Testis (tissue), 3 donors: ENCODE measurements around the gene PRKG2. TPM values are rescaled to one million over a fixed set of nuclear protein-coding genes. Genes with fewer than 3 reads are reported as not detected.
A peak's percentile ranks its signal among the peaks of the same experiment; 100 is the strongest.

ENCODE experiments used
- DNase-seq: peaks from one replicate; pipeline ENCODE4 v3.0.0-alpha.2; 2019
- H3K27ac ChIP-seq, 2 donors: fragments of 200-600 bp; sonication (generic); one replicate each; pipeline ENCODE4 v1.5.1; 2019
- H3K27me3 ChIP-seq: fragments of 200-600 bp; sonication (generic); one replicate; pipeline ENCODE4 v1.5.1; 2019
- H3K36me3 ChIP-seq: fragments of 200-600 bp; sonication (generic); one replicate; pipeline ENCODE4 v1.5.1; 2017; ENCODE audit warnings: low read depth; ENCODE audit errors: missing control alignments
- H3K4me1 ChIP-seq: fragments of 200-600 bp; sonication (generic); one replicate; pipeline ENCODE4 v1.5.1; 2019
- H3K4me3 ChIP-seq, 2 donors: fragments of 200-600 bp; sonication (generic); one replicate each; pipeline ENCODE4 v1.5.1; 2017 to 2019
- H3K9me3 ChIP-seq: fragments of 200-600 bp; sonication (generic); one replicate; pipeline ENCODE4 v1.5.1; 2017
- POLR2A ChIP-seq: fragments of 450-650 bp; IDR thresholded peaks from one replicate; pipeline ENCODE4 v1.6.1; 2017; ENCODE audit warnings: antibody characterized with exemption, mild to moderate bottlenecking, moderate library complexity
- WGBS, 2 donors: methylation state at CpG; one replicate each; pipeline ENCODE4 v1.1.5; 2018; 5-methylcytosine and 5-hydroxymethylcytosine counted together
- intact Hi-C: fragments of 100-400 bp; cut with DNase I; formaldehyde crosslinking; loops from one replicate; pipeline ENCODE4 v1.15.1; 2023; ENCODE audit warnings: low total_unique reads
- polyA plus RNA-seq: library from polyadenylated mRNA; stranded (reverse); fragments of 350-450 nt; fragmentation: Illumina TruSeq; extraction: RNeasy Lipid Tissue Mini Kit (QIAGEN cat#74804); gene quantifications from one replicate; pipeline ENCODE4 v1.2.3, GENCODE V29; 2014; ENCODE audit warnings: low read depth, low replicate concordance; ENCODE audit not compliant: insufficient read depth
- total RNA-seq, 2 donors: library from RNA; depleted of rRNA; stranded (reverse); fragments of >200 nt; gene quantifications; one replicate each; pipeline ENCODE4 v1.2.3, GENCODE V29; 2016
- TF ChIP-seq, protein P1 (sequence below), 3 experiments: fragments of 450-650 bp in 2 of 3; fragments of 200-600 bp in 1 of 3; sonication (generic) in 1 of 3; IDR thresholded peaks; one replicate each; pipeline ENCODE4 v1.5.1; 2016 to 2019; ENCODE audit warnings: antibody characterized with exemption in 3 of 3, mild to moderate bottlenecking in 2 of 3, moderate library complexity in 1 of 3

PRKG2 gene
- total and polyA plus RNA-seq, 3 donors from 2014 or later = 1.3 to 2.4 (median 1.7) TPM

DNA sequence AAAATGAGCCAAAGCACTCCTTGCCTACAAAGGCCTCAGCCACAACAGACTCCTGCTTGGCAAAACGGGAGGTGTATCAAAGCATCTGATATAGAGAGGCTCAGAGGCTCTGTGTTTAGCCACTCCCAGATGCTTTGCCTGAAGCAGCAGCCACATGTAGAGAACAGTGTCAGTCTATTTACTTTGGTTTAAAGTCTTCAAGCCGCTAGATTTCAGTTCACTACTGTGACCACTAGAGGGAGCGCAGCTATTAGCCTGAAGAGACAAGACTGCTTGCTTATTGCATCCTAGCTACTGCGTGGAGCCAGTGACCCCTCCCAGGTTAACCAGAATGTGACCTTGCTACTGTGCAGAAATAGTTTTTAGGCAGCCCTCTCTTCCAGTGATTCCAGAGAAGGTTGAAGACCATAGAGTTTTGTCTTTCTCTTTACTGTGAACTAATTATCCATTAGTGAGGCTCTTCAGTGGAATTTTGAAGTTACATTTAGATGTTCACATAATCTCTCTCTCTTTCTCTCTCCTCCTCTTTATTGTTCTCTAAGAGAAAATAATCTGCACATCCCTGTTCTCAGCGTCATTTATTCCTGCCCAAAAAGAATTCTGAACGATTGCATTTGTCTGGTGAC lies 145.2 kb downstream of the PRKG2 start:
- intact Hi-C loops = no loop called here
- Histone ChIP-seq H3K9me3 (no peaks in the 10 kb centered on the region), H3K36me3 (no peaks in the 10 kb centered on the region), H3K4me3 (no peak overlapping the region), H3K27me3 (no peaks in the 10 kb centered on the region), H3K4me1 (no peaks in the 10 kb centered on the region), H3K27ac (no peak overlapping the region)
- WGBS, 2 donors = 4 to 5% methylated on average over 6 of the region's 6 CpGs
- no peak for TF ChIP-seq POLR2A
- TF ChIP-seq, protein P1, sequence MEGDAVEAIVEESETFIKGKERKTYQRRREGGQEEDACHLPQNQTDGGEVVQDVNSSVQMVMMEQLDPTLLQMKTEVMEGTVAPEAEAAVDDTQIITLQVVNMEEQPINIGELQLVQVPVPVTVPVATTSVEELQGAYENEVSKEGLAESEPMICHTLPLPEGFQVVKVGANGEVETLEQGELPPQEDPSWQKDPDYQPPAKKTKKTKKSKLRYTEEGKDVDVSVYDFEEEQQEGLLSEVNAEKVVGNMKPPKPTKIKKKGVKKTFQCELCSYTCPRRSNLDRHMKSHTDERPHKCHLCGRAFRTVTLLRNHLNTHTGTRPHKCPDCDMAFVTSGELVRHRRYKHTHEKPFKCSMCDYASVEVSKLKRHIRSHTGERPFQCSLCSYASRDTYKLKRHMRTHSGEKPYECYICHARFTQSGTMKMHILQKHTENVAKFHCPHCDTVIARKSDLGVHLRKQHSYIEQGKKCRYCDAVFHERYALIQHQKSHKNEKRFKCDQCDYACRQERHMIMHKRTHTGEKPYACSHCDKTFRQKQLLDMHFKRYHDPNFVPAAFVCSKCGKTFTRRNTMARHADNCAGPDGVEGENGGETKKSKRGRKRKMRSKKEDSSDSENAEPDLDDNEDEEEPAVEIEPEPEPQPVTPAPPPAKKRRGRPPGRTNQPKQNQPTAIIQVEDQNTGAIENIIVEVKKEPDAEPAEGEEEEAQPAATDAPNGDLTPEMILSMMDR (IDR thresholded peaks at IDR 0.05) = peak; percentile 66 to 95 (median 67)
- DNase-seq = peak; percentile 91

DNA sequence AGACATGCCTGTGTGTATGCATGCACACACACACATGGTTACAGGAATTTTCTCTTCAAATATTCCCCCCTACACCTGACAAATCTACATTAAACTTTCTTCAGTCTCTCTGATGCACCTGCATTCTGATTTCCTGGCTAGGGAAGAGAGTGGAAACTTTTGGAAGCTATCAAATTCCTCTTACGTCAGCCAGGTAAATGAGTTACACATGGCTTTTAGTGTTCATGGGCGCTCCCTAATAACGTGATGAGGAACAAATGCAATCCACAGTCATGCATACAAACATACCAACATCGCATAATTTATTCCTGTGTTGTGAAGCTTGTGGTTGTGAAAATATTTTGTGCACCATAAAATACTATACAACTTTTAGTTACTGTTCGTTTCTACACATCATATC lies 149.6 kb downstream of the PRKG2 start:
- Histone ChIP-seq H3K4me1 (no peaks in the 10 kb centered on the region), H3K27ac (no peak overlapping the region), H3K27me3 (no peaks in the 10 kb centered on the region), H3K36me3 (no peaks in the 10 kb centered on the region), H3K4me3 (no peak overlapping the region), H3K9me3 (no peaks in the 10 kb centered on the region)
- WGBS, 2 donors = 64 to 77% methylated on average over 5 of the region's 5 CpGs
- intact Hi-C loops = no loop called here
- TF ChIP-seq, protein P1 (IDR thresholded peaks at IDR 0.05) = no peak
- TF ChIP-seq POLR2A = no peak
- DNase-seq = no peak

DNA sequence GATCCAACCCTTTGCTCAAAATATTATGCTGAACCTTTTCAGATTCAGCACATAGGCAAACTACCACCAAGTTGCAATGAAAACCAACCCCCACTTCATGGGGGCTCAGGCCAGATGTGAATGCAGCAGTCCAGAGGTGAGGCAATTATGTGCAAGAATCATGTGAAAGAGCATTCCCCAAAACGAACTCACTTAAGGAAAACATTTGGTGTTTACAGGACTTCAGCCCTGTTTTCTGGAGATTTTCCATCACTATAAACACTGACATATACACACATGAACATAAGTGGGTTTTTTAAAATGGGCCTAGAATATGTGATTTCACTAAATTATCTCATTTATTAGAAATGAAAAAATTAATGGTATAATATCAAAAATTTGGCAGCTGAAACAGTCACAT lies 153.0 kb downstream of the PRKG2 start:
- intact Hi-C loops = no loop called here
- TF ChIP-seq, protein P1 (IDR thresholded peaks at IDR 0.05) = no peak
- TF ChIP-seq POLR2A = no peak
- H3K27me3 ChIP-seq = no peaks in the 10 kb centered on the region
- H3K36me3 ChIP-seq = no peaks in the 10 kb centered on the region
- H3K27ac ChIP-seq = no peak overlapping the region
- 44 to 62% methylated on average over 1 of the region's 1 CpG for whole genome bisulfite sequencing, 2 donors
- no peaks in the 10 kb centered on the region for H3K9me3 ChIP-seq
- H3K4me1 ChIP-seq = no peaks in the 10 kb centered on the region
- no peak overlapping the region for H3K4me3 ChIP-seq
- DNase-seq = no peak

DNA sequence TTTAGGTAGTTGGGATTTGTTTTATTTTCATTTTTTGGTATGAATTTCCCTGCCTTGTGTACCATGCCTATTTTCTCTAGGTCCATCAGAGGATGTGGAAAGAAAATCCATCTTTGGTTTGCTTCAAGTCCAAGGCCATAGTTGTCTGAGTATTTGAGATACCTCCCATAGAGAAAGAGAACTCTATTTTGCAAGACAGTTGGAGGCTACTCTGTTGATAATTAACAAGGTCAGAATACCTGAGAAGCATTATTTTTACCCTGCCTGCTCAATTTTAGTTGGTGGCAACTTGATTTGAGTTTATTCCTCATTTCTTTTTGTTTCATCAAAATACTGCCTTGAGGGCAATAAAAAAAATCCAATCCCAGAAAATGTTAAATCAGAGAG lies 153.7 kb downstream of the PRKG2 start:
- no peaks in the 10 kb centered on the region for H3K4me1 ChIP-seq
- TF ChIP-seq, protein P1 (IDR thresholded peaks at IDR 0.05) = no peak
- no peak for TF ChIP-seq POLR2A

DNA sequence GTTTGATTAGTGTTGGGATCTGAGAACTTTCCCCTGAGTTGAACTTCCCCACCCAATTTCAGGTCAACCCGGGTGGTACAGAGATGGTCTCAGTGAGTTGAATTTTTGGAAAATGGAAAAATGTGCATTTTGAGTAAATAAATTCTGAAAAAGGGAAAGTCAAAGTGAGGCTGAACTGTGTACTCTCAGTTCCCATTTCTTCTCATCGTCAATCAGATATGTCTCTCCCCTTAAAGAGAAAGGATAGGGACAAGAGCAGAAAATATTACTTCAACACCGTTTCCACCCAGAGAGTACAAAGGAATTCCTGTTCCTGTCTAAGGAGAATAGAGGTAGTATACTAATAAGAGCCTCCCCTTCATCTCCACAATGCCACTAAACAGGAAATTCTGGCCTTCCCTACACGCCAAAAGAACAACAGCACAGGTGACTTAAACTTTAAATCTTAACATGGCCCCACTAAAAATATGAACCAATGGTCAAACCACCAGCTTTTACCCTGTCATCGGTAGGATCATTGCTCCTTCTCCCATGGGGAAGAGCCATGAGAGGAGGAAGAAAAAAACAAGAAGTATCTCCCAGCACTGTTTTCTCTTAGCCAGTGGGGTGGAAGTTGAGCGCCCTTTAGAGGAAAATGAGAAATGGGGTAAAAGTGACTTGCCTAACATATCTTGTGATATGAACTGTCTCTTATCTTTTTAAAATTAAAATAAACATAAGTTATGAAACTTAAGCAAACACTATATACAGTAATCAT lies 154.3 kb downstream of the PRKG2 start:
- TF ChIP-seq, protein P1 (IDR thresholded peaks at IDR 0.05) = no peak
- no peak for TF ChIP-seq POLR2A
- DNase-seq = no peak
- WGBS, 2 donors = 87 to 88% methylated on average over 6 of the region's 6 CpGs
- no peaks in the 10 kb centered on the region for H3K36me3 ChIP-seq
- no peaks in the 10 kb centered on the region for H3K4me1 ChIP-seq
- intact Hi-C loops = no loop called here
- no peaks in the 10 kb centered on the region for H3K27me3 ChIP-seq
- no peak overlapping the region for H3K4me3 ChIP-seq
- no peak overlapping the region for H3K27ac ChIP-seq
- no peaks in the 10 kb centered on the region for H3K9me3 ChIP-seq

More for the DNA sequence above, 153.7 kb downstream of the PRKG2 start:
- Histone ChIP-seq H3K36me3 (no peaks in the 10 kb centered on the region), H3K4me3 (no peak overlapping the region), H3K27me3 (no peaks in the 10 kb centered on the region), H3K9me3 (no peaks in the 10 kb centered on the region), H3K27ac (no peak overlapping the region)
- intact Hi-C loops = no loop called here
- DNase-seq = no peak
